Testis (tissue), 2 donors: ENCODE results near the gene EHD2.

Experiments used
- CTCF ChIP-seq, 3 experiments: fragments of 450-650 bp in 2 of 3; fragments of 200-600 bp in 1 of 3; sonication (generic) in 1 of 3; IDR thresholded peaks; one replicate each; pipeline ENCODE4 v1.5.1; 2016 to 2019; ENCODE audit warnings: antibody characterized with exemption in 3 of 3, mild to moderate bottlenecking in 2 of 3, moderate library complexity in 1 of 3
- POLR2A ChIP-seq: fragments of 450-650 bp; IDR thresholded peaks from one replicate; pipeline ENCODE4 v1.6.1; 2017; ENCODE audit warnings: antibody characterized with exemption, mild to moderate bottlenecking, moderate library complexity

GRCh38 chr19:47778954-47779351 is 65.7 kb downstream of the EHD2 start:
- TF ChIP-seq CTCF (IDR thresholded peaks at IDR 0.05) = no peak
- TF ChIP-seq POLR2A = no peak
